ENCODE measurements around the gene RNF13.

GRCh38 chr3:149883134-149883533 lies 70.1 kb downstream of the RNF13 start:
- no peak for TF ChIP-seq CTCF (IDR thresholded peaks at IDR 0.05)
- no peak for TF ChIP-seq POLR2A (IDR thresholded peaks at IDR 0.05)
- no peak for TF ChIP-seq POLR2AphosphoS5 (IDR thresholded peaks at IDR 0.05)
